H1 (cell line): ENCODE data around the gene RYR3. TPM values are rescaled to one million over a fixed set of nuclear protein-coding genes. Genes with fewer than 3 reads are reported as not detected.

Experiments used
- BACH1 ChIP-seq: IDR thresholded peaks from 2 replicates; pipeline ENCODE4 v1.6.1; 2012; ENCODE audit warnings: low read length, improper control_type of control experiment
- CHD7 ChIP-seq: fragments of 300-600 bp; sonication (generic); IDR thresholded peaks from 2 replicates; pipeline ENCODE4 v1.7.1; 2012; ENCODE audit warnings: low read length, moderate library complexity, mild to moderate bottlenecking, inconsistent platforms; ENCODE audit not compliant: insufficient replicate concordance
- polyA plus RNA-seq, 7 experiments: library from polyadenylated mRNA; depleted of rRNA in 3 of 7; stranded (reverse) in 5 of 7; unstranded in 2 of 7; fragments of >200 nt in 5 of 7; fragments of 200-250 nt in 2 of 7; gene quantifications; 1 replicate in 5 of 7; 2 replicates in 1 of 7; 4 replicates in 1 of 7; pipeline versions ENCODE4 v1.2.1 to v1.2.3, GENCODE V29; 2011 to 2013; ENCODE audit warnings: missing spikeins in 2 of 7, mixed read lengths in 2 of 7
- total RNA-seq: library from RNA; stranded (reverse); fragmentation: NEBNext Ultra II Directional; extraction: Animal tissue kit (Norgen Biotek cat#: 25700); gene quantifications from 2 replicates; pipeline ENCODE4 v1.2.1, GENCODE V29; 2021

The RYR3 gene
- total and polyA plus RNA-seq, 2 of the 8 experiments (the other 6 are each of a cell fraction or from before 2014, with no cell fraction given), result 0.33 to 3.4 TPM

- TF ChIP-seq CHD7 (no peak), BACH1 (no peak)
These were observed 59.9 kb downstream of the RYR3 start (continued) for GRCh38 chr15:33370623-33371020.
